K562 (cell line): Measurements from ENCODE around the gene EPO. TPM values are rescaled to one million over a fixed set of nuclear protein-coding genes. Genes with fewer than 3 reads are reported as not detected.

Source experiments
- CC2D1A ChIP-seq: fragments of 450-650 bp; IDR thresholded peaks from 2 replicates; pipeline ENCODE4 v1.6.1; 2017; ENCODE audit warnings: mild to moderate bottlenecking
- GABPA ChIP-seq: fragments of 200-800 bp; sonication (Bioruptor generic); conservative IDR thresholded peaks from 2 replicates; pipeline ENCODE4 v1.6.1; 2016; ENCODE audit warnings: low read depth, missing genetic modification characterization, missing compliant biosample characterization
- HMG20B ChIP-seq: fragments of 250-450 bp; sonication (Bioruptor Pico); IDR thresholded peaks from 2 replicates; pipeline ENCODE4 v1.5.0; 2021; ENCODE audit warnings: mild to moderate bottlenecking
- KAT7 ChIP-seq: sonication (generic); formaldehyde crosslinking; IDR thresholded peaks from 2 replicates; pipeline ENCODE4 v1.8.0; 2022; ENCODE audit warnings: missing genetic modification reagents, mild to moderate bottlenecking, borderline replicate concordance
- KDM4B ChIP-seq, 2 experiments: fragments of 450-650 bp in 1 of 2; sonication (generic) in 1 of 2; IDR thresholded peaks; 2 replicates each; pipeline ENCODE4 v1.6.1; 2016 to 2017; ENCODE audit warnings: borderline replicate concordance in 2 of 2, antibody characterized with exemption in 1 of 2, low read depth in 1 of 2, mild to moderate bottlenecking in 1 of 2
- MCM2 ChIP-seq: fragments of 450-650 bp; IDR thresholded peaks from 2 replicates; pipeline ENCODE4 v1.6.1; 2017; ENCODE audit warnings: low read depth, mild to moderate bottlenecking
- MCM5 ChIP-seq: fragments of 450-650 bp; IDR thresholded peaks from 2 replicates; pipeline ENCODE4 v1.6.1; 2016; ENCODE audit warnings: low read depth
- NRF1 ChIP-seq, 2 experiments: fragments of 450-650 bp; IDR thresholded peaks in 1 of 2; conservative IDR thresholded peaks in 1 of 2; 2 replicates each; pipeline ENCODE4 v1.6.1; 2014; ENCODE audit warnings: mild to moderate bottlenecking in 2 of 2
- RBFOX2 ChIP-seq: fragments of 200-400 bp; formaldehyde crosslinking; IDR thresholded peaks from 2 replicates; pipeline ENCODE4 v1.6.1; 2017; ENCODE audit warnings: low read depth, mild to moderate bottlenecking, low read length, moderate library complexity
- ZBTB7A ChIP-seq: IDR thresholded peaks from 2 replicates; pipeline ENCODE4 v1.6.1; 2011; ENCODE audit warnings: low read depth, mild to moderate bottlenecking, low read length, moderate library complexity, borderline replicate concordance; ENCODE audit not compliant: control insufficient read depth
- ZSCAN29 ChIP-seq: fragments of 450-650 bp; IDR thresholded peaks from 2 replicates; pipeline ENCODE4 v1.6.1; 2017
- polyA plus RNA-seq, 8 experiments: library from polyadenylated mRNA; depleted of rRNA in 4 of 8; stranded (reverse) in 5 of 8; unstranded in 3 of 8; fragments of >200 nt; fragmentation: Nextera tagmentation in 2 of 8; fragmentation: Illumina TruSeq in 1 of 8; extraction: Ambion mirVana in 2 of 8; extraction: Trizol in 1 of 8; gene quantifications; 2 replicates each; pipeline versions ENCODE4 v1.2.1 to v1.2.3, GENCODE V29; 2011 to 2014; ENCODE audit warnings: inconsistent platforms in 1 of 8, missing spikeins in 1 of 8
- total RNA-seq, 7 experiments: library from RNA; depleted of rRNA in 6 of 7; stranded (reverse); fragments of >200 nt in 6 of 7; fragmentation: Illumina TruSeq in 2 of 7; extraction: Trizol in 2 of 7; gene quantifications; 2 replicates each; pipeline versions ENCODE4 v1.2.1 to v1.2.3, GENCODE V29; 2011 to 2021; ENCODE audit warnings: low replicate concordance in 1 of 7
- TF ChIP-seq, protein P1 (sequence below): IDR thresholded peaks from 2 replicates; pipeline ENCODE4 v1.6.1; 2016; ENCODE audit warnings: missing genetic modification characterization, missing compliant biosample characterization
- TF ChIP-seq, protein P2 (sequence below), 2 experiments: fragments of 450-650 bp; conservative IDR thresholded peaks; 2 replicates each; pipeline ENCODE4 v1.6.1; 2017; ENCODE audit warnings: mild to moderate bottlenecking in 2 of 2, moderate library complexity in 2 of 2
- TF ChIP-seq, protein P3 (sequence below): sonication (generic); formaldehyde crosslinking; IDR thresholded peaks from 2 replicates; pipeline ENCODE4 v1.8.0; 2023; ENCODE audit warnings: mild to moderate bottlenecking, missing genetic modification reagents
- TF ChIP-seq, protein P4 (sequence below): fragments of 450-650 bp; formaldehyde crosslinking; IDR thresholded peaks from 2 replicates; pipeline ENCODE4 v1.4.0; 2020; ENCODE audit warnings: mild to moderate bottlenecking, moderate library complexity
- TF ChIP-seq, protein P5 (sequence below): sonication (generic); formaldehyde crosslinking; IDR thresholded peaks from 2 replicates; pipeline ENCODE4 v1.8.0; 2022; ENCODE audit warnings: missing genetic modification reagents, mild to moderate bottlenecking, borderline replicate concordance

EPO gene
- total and polyA plus RNA-seq, 9 of the 15 experiments (the other 6 are each of a cell fraction or from before 2014, with no cell fraction given) = 0.06 to 0.41 (median 0.07) TPM; not detected in 6

DNA sequence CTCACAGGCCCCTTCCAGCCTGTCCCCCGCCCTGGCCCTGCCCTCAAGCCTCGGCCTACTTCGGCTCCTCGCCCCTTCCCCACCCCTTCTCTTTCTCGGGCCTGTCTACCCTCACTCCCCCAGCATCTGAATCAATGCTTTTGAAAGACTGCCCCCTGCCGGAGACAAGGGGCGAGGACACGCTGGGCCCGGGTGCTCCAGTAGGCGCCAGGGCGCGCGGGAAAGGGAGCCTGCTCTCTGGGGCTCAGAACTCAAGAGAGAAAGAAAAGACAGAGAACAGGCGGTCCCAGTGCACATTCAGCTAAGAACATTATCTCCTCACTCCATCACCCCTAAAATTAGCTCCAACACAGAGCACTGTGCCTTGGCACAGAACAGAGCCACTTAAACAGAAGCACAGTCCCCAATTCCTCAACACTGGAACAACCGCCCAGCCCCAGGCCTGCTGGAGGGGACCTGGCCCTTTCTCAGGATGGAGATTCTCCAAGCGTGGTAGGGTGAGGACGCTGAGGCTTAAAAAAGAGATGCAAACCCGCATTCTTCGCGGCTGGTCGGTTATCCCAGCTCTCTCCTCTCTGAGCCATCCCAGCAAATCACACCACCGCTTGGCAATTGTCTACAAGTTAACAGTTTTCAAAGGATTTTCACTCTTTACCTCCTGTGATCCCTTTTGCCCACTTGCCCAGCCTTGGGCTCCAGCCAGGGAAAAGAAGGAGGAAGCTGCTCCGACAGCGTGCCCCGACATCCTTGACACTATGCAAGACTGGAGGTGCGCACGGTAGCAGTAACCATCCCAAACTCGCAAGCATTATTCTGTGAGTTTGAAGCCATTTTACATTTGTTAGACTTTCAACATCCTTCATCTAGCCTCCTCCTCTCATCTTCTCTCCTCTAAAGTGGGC is 28.3 kb upstream of the EPO start (continued):
- TF ChIP-seq, protein P1, sequence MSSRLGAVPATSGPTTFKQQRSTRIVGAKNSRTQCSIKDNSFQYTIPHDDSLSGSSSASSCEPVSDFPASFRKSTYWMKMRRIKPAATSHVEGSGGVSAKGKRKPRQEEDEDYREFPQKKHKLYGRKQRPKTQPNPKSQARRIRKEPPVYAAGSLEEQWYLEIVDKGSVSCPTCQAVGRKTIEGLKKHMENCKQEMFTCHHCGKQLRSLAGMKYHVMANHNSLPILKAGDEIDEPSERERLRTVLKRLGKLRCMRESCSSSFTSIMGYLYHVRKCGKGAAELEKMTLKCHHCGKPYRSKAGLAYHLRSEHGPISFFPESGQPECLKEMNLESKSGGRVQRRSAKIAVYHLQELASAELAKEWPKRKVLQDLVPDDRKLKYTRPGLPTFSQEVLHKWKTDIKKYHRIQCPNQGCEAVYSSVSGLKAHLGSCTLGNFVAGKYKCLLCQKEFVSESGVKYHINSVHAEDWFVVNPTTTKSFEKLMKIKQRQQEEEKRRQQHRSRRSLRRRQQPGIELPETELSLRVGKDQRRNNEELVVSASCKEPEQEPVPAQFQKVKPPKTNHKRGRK (tag) = no peak
- TF ChIP-seq ZSCAN29 = no peak
- no peak for TF ChIP-seq CC2D1A
- 0 out of 4 replicates have a peak, but pooled peaks of 1 of the 2 experiments have one; percentile 18 for TF ChIP-seq NRF1 (conservative IDR thresholded peaks at IDR 0.05 in 1 of 2, IDR thresholded peaks at IDR 0.05 in 1 of 2)
- TF ChIP-seq, protein P2, sequence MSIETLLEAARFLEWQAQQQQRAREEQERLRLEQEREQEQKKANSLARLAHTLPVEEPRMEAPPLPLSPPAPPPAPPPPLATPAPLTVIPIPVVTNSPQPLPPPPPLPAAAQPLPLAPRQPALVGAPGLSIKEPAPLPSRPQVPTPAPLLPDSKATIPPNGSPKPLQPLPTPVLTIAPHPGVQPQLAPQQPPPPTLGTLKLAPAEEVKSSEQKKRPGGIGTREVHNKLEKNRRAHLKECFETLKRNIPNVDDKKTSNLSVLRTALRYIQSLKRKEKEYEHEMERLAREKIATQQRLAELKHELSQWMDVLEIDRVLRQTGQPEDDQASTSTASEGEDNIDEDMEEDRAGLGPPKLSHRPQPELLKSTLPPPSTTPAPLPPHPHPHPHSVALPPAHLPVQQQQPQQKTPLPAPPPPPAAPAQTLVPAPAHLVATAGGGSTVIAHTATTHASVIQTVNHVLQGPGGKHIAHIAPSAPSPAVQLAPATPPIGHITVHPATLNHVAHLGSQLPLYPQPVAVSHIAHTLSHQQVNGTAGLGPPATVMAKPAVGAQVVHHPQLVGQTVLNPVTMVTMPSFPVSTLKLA (conservative IDR thresholded peaks at IDR 0.05) = peak in 1 of 2 experiments; percentile 59; a peak in 1 of 4 replicates
- TF ChIP-seq KAT7 (CRISPR knock-in tag) = peak; percentile 71; the same call in 1 of the 2 replicates
- peak; percentile 80; the same call in 1 of the 2 replicates for TF ChIP-seq ZBTB7A
- TF ChIP-seq MCM5 = no peak
- TF ChIP-seq, protein P3, sequence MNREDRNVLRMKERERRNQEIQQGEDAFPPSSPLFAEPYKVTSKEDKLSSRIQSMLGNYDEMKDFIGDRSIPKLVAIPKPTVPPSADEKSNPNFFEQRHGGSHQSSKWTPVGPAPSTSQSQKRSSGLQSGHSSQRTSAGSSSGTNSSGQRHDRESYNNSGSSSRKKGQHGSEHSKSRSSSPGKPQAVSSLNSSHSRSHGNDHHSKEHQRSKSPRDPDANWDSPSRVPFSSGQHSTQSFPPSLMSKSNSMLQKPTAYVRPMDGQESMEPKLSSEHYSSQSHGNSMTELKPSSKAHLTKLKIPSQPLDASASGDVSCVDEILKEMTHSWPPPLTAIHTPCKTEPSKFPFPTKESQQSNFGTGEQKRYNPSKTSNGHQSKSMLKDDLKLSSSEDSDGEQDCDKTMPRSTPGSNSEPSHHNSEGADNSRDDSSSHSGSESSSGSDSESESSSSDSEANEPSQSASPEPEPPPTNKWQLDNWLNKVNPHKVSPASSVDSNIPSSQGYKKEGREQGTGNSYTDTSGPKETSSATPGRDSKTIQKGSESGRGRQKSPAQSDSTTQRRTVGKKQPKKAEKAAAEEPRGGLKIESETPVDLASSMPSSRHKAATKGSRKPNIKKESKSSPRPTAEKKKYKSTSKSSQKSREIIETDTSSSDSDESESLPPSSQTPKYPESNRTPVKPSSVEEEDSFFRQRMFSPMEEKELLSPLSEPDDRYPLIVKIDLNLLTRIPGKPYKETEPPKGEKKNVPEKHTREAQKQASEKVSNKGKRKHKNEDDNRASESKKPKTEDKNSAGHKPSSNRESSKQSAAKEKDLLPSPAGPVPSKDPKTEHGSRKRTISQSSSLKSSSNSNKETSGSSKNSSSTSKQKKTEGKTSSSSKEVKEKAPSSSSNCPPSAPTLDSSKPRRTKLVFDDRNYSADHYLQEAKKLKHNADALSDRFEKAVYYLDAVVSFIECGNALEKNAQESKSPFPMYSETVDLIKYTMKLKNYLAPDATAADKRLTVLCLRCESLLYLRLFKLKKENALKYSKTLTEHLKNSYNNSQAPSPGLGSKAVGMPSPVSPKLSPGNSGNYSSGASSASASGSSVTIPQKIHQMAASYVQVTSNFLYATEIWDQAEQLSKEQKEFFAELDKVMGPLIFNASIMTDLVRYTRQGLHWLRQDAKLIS (CRISPR knock-in tag) = 0 out of 2 replicates have a peak, but pooled peaks have one; percentile 72
- TF ChIP-seq, protein P4, sequence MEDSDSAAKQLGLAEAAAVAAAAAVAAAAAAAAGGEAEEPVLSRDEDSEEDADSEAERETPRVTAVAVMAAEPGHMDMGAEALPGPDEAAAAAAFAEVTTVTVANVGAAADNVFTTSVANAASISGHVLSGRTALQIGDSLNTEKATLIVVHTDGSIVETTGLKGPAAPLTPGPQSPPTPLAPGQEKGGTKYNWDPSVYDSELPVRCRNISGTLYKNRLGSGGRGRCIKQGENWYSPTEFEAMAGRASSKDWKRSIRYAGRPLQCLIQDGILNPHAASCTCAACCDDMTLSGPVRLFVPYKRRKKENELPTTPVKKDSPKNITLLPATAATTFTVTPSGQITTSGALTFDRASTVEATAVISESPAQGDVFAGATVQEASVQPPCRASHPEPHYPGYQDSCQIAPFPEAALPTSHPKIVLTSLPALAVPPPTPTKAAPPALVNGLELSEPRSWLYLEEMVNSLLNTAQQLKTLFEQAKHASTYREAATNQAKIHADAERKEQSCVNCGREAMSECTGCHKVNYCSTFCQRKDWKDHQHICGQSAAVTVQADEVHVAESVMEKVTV (CRISPR knock-in tag) = peak; percentile 76; the same call in 1 of the 2 replicates
- no peak; a peak in 1 of 4 replicates for TF ChIP-seq KDM4B (IDR thresholded peaks at IDR 0.05; ENCODE audit: borderline replicate concordance in 2 of 2, low read depth in 1 of 2)
- TF ChIP-seq GABPA (tag) = no peak
- TF ChIP-seq MCM2 = no peak
- peak; percentile 36; the same call in 1 of the 2 replicates for TF ChIP-seq RBFOX2
- TF ChIP-seq, protein P5, sequence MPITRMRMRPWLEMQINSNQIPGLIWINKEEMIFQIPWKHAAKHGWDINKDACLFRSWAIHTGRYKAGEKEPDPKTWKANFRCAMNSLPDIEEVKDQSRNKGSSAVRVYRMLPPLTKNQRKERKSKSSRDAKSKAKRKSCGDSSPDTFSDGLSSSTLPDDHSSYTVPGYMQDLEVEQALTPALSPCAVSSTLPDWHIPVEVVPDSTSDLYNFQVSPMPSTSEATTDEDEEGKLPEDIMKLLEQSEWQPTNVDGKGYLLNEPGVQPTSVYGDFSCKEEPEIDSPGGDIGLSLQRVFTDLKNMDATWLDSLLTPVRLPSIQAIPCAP (CRISPR knock-in tag) = no peak
- no peak for TF ChIP-seq HMG20B (CRISPR knock-in tag)
